T-helper 17 cell (primary cell): Measurements from ENCODE around the gene INPP1. TPM values are rescaled to one million over a fixed set of nuclear protein-coding genes. Genes with fewer than 3 reads are reported as not detected.
A peak's percentile ranks its signal among the peaks of the same experiment; 100 is the strongest.
"Not testable (repeated sequence)": the region's sequence is repeated elsewhere in the genome, so short reads cannot be mapped to it uniquely, and the experiment has no call there.

Experiments
- ATAC-seq: fragments of 150-1000 bp; cut with Tn5 transposase; 2 replicates; pipeline ENCODE4 v1.10.0; 2021; ENCODE audit warnings: mild to moderate bottlenecking, moderate library complexity
- DNase-seq, 3 donors: peaks; one replicate each; pipeline versions ENCODE4 v3.0.0 to v3.0.0-alpha.2; 2020 to 2021
- H3K9me3 ChIP-seq: one replicate; pipeline ENCODE4 v1.7.0; 2013; ENCODE audit warnings: low read length, mild to moderate bottlenecking; ENCODE audit not compliant: control insufficient read depth, poor library complexity, severe bottlenecking
- H3K27ac Mint-ChIP-seq: one replicate; pipeline ENCODE4 v1.8.0; 2022; ENCODE audit warnings: mild to moderate bottlenecking, moderate library complexity, mixed read lengths
- H3K27me3 Mint-ChIP-seq: one replicate; pipeline ENCODE4 v1.8.0; 2022; ENCODE audit warnings: mixed read lengths
- H3K36me3 Mint-ChIP-seq: one replicate; pipeline ENCODE4 v1.8.0; 2022; ENCODE audit warnings: low read depth, mixed read lengths
- H3K4me1 Mint-ChIP-seq: one replicate; pipeline ENCODE4 v1.8.0; 2022; ENCODE audit warnings: mild to moderate bottlenecking, mixed read lengths
- H3K4me3 Mint-ChIP-seq: one replicate; pipeline ENCODE4 v1.8.0; 2022; ENCODE audit warnings: mild to moderate bottlenecking, moderate library complexity, mixed read lengths
- total RNA-seq, 4 donors: library from RNA in 2 of 4; stranded (reverse) in 2 of 4; gene quantifications; one replicate each; pipeline ENCODE4 v1.2.3 and lab custom pipeline; 2022 to 2026

The INPP1 gene
- total RNA-seq, 2 donors from 2014 or later = 3.0 to 3.7 TPM

DNA sequence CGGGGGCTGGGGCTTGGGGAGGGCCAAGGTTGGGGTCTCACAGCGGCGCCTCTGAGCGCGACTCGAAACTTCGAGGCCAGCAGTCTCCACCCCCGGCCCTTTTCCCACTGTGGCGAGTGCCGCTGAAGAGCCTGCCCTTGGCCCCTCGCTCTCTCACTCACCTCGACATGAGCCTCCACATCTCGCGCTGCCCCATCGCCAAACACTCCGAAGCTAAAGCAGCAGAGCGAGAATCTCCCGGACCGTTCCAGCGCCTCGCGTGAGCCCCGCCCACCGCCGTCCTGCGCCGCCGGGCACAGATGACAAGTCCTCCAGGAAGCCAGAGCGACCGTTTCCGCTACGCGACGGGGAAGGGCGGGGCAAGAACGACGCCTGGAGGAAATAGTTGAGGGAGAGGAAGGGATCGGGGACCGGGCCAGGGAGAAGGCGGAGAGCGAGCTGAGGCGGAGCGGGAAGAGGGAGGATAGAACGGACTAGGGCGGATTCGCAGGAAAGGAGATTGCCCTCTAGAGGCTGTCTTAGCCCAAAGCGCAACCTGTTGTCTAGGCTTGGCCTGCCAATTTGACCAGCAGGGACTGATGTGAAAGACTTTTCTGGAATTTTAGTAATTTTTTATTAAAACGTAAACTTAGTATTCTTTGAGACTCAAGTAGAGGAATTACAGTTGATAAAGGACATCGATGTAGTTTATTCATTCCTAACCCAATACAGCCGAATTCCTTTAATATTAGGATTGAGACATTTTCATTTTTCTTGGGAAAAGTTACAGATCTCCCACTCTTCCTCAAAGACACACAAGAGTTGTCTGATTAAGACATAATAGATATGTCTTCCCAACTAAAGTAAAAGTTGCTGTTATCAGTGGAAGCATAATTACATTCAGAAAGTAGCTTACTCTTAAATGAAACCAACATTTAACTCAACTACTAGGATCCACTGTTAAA, 23.6 kb upstream of the INPP1 start, which contains the start of gene HIBCH:
TSS of gene HIBCH (minus strand) at position 272 of the 944 bp plus-strand sequence. CDS start at position 196, 76 bp downstream.
- ATAC-seq (peak; percentile 92), DNase-seq (peak; percentile 57 to 84 (median 79))
- Mint-ChIP-seq H3K4me3 (peak within 1 kb of the TSS; percentile 100), H3K36me3 (peaks cover 5% of the 10 kb centered on the region), H3K27ac (peak within 1 kb of the TSS; percentile 92), H3K27me3 (no peaks in the 10 kb centered on the region), H3K4me1 (peaks cover 33% of the 10 kb centered on the region)
- no peaks in the 10 kb centered on the region for H3K9me3 ChIP-seq

DNA sequence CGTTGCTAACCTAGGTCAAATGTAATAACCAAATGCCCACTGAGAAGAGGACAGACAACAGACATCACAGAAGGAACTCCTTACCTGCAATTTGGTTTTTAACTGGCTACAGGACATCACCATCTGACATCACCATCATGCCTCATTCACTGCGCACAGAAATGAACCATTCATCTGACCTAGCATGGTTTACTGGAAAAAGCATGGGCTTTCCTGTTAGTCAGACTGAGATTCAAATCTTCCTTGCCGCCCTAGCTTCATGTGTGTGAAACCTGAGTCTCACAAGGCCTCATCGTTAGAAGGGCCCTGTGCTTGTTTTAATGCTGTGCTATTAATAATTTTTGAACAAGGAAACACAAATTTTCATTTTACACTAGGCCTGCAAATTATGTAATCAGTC, 22.7 kb upstream of the INPP1 start:
- Mint-ChIP-seq H3K27me3 (peaks cover 4% of the 10 kb centered on the region), H3K36me3 (peaks cover 5% of the 10 kb centered on the region), H3K4me1 (peaks cover 27% of the 10 kb centered on the region), H3K27ac (peak overlapping the region; percentile 92), H3K4me3 (peak overlapping the region; percentile 79)
- no peak for DNase-seq
- no peak for ATAC-seq
- H3K9me3 ChIP-seq = no peaks in the 10 kb centered on the region

DNA sequence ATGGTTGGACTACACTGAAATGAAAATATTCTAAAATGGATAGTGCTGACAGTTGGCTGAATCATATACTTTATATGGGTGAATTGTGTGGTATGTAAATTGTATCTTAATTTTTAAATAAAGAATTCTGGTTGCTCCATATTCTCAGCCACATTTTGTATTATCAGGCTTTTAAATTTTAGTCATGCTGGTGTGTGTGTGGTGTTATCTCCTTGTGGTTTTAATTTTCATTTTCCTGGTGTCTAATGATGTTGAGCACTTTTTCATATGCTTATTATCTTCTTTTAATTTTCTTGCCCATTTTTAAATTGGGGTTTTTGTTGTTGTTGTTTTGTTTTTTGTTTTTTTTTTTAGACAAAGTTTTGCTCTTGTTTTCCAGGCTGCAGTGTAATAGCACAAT, 20.0 kb upstream of the INPP1 start:
- Mint-ChIP-seq H3K4me3 (no peak overlapping the region), H3K4me1 (peaks cover 14% of the 10 kb centered on the region), H3K27ac (no peak overlapping the region), H3K27me3 (peaks cover 23% of the 10 kb centered on the region), H3K36me3 (peaks cover 5% of the 10 kb centered on the region)
- no peak for DNase-seq
- no peaks in the 10 kb centered on the region for H3K9me3 ChIP-seq
- ATAC-seq = no peak

DNA sequence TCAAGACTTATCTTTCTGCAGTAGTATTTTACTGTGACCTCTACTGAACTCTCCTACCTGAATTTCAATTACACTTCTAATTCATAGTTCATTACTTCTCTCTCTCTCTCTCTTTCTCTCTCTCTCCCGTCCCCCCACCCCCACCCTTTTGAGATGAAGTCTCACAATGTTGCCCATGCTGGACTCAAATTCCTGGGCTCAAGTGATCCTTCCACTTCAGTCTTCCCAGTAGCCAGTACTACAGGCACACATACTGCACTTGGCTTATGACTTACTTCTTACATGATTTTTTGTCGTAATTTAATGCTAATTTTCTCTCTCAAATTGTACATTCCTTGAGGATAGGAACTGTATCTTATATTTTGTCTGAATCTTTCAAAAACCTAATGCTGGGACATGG, 17.8 kb upstream of the INPP1 start:
- H3K4me3 Mint-ChIP-seq = no peak overlapping the region
- ATAC-seq (no peak), DNase-seq (no peak)
- H3K36me3 Mint-ChIP-seq = peaks cover 7% of the 10 kb centered on the region
- H3K27me3 Mint-ChIP-seq = peaks cover 38% of the 10 kb centered on the region
- H3K9me3 ChIP-seq = no peaks in the 10 kb centered on the region
- H3K27ac Mint-ChIP-seq = no peak overlapping the region
- H3K4me1 Mint-ChIP-seq = peaks cover under 1% of the 10 kb centered on the region

DNA sequence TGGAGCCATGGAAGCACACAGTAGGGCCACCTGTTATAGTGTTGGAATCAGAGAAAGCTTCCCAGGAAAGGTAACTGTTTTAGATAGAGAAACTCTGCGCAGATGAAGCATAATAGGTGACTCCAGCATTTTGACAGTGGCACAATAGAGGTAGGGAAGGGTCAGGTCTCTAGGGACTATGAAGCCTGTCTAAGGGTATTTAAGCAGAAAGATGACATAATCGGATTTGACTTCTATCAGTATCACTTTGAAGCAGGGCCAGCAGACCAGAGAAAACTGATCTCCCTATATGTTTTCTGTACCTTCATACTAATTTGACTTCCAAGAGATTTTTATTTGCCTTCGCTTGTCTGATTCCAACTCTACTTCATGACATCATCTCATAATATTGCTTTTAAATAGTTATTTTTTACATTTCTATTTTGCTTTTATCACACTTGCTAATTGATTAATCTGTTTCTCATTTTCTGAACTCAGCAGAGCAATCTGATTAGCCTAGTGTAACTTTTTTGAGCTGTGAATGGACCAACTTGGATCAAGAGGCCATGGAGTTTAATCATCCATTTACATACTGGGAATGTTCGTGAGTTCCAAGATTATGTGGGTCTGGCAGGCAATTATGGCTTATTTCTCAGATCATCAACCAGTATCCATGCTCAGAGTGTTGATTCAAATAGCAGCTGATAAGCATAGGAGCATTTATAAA, 15.4 kb upstream of the INPP1 start:
- Mint-ChIP-seq H3K27me3 (peaks cover 41% of the 10 kb centered on the region), H3K4me1 (no peaks in the 10 kb centered on the region), H3K4me3 (no peak overlapping the region), H3K36me3 (peaks cover 6% of the 10 kb centered on the region), H3K27ac (no peak overlapping the region)
- H3K9me3 ChIP-seq = no peaks in the 10 kb centered on the region
- DNase-seq = no peak
- no peak for ATAC-seq

DNA sequence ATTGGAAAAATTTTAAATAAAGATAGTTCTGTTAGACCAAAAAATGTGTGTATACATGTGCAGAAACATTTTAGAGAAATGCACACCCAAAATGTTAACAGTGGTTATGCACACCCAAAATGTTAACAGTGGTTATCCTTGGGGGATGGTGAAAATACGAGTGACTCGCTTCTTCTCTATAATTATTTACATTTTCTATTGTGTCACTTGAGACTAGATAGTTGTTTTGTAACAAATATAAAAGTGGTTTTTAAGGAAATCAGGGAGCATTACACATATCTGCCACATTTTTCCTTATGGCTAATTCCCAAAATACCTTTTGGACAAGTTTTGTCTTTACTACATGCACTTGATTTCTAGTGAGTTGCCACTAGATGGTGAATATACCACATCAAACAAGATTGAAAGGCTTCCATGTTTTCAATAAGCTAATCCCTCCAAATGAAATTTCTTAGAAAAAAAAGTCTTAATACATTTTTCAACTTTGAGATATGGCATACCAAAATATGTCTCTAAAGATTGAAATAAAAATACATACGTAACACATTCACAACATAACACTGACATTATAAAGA, 14.7 kb upstream of the INPP1 start:
- H3K9me3 ChIP-seq = no peaks in the 10 kb centered on the region
- H3K27me3 Mint-ChIP-seq = peaks cover 41% of the 10 kb centered on the region

DNA sequence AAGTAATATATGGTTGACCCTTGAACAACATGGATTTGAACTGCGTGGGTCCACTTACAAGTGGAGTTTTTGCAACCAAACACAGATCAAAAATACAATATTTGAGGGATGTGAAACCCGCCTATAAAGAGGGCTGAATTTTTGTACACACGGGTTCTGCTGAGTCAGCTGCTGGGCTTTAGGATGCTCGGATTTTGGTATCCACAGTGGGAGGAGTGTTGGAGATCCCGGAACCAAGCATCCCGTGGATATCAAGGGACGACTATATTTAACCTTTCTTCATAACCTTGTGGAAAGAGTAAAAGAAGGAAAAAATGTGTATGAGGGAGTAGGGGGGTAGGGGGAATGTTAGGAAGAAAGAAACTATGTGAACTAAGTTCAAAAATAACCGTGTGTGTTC, 10.0 kb upstream of the INPP1 start:
- DNase-seq = no peak
- H3K36me3 Mint-ChIP-seq = peaks cover 5% of the 10 kb centered on the region
- H3K27ac Mint-ChIP-seq = no peak overlapping the region
- H3K4me1 Mint-ChIP-seq = peaks cover 4% of the 10 kb centered on the region
- no peak for ATAC-seq
- no peaks in the 10 kb centered on the region for H3K9me3 ChIP-seq
- no peak overlapping the region for H3K4me3 Mint-ChIP-seq
- peaks cover 18% of the 10 kb centered on the region for H3K27me3 Mint-ChIP-seq

More for the DNA sequence above, 14.7 kb upstream of the INPP1 start:
- ATAC-seq = no peak
- Mint-ChIP-seq H3K27ac (no peak overlapping the region), H3K36me3 (peaks cover 5% of the 10 kb centered on the region), H3K4me1 (no peaks in the 10 kb centered on the region), H3K4me3 (no peak overlapping the region)
- DNase-seq = no peak

DNA sequence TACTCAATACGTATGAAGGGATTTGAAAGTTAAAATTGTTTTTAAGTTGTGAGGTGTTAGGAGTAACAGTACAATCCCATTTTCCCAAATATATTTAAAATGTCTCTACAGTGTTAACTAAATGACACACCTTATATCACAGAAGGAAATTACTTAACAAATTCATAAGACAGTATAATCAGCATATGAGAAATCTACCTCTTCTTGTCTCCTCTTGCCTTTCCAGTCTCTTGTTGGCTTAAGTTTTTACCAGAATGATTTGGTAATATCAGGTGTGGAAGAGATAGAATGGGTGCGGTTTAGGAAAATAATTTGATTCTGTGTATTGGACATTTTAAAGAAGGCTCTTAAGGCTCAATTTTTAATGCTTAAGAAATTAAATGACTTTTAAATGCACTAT, 9.5 kb upstream of the INPP1 start:
- no peak overlapping the region for H3K4me3 Mint-ChIP-seq
- no peak for ATAC-seq

DNA sequence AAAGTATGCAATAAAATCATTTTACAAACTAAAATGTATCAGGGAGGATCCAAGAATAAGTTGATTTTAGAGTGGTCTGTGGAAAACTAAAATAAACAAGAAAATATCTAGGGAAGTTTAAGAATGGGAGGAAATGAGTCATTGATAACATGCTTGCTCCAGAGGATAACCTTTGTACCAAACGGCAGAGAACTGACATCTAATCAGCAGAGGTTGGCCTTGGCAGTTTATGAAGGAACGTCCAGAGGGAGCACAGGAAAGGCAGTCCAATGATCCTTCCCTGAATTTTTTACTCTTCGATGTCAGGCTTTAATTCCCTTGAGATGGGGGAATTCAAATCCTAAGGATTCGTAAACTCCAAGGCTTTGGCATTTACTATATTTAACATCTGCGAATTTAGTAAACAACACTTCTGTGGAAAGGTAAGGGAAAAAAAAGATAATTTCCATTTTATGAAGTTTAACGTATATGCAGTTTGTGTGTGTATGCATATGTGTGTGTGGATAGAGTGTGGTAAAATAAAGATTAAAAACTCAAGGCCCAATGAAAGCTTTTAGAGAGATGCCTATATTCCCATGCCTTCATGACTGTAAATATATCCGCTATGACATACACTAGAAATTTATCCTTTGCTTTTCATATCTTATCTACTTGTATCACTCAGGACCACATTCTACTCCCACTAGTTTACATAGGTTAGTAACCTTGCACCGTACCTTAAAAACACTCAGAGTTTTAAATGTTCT, 8.7 kb upstream of the INPP1 start:
- no peaks in the 10 kb centered on the region for H3K9me3 ChIP-seq
- Mint-ChIP-seq H3K27me3 (peaks cover 12% of the 10 kb centered on the region), H3K36me3 (peaks cover 3% of the 10 kb centered on the region), H3K4me1 (peaks cover 4% of the 10 kb centered on the region), H3K27ac (no peak overlapping the region), H3K4me3 (no peak overlapping the region)
- ATAC-seq (no peak), DNase-seq (no peak)

More for the DNA sequence above, 9.5 kb upstream of the INPP1 start:
- no peaks in the 10 kb centered on the region for H3K9me3 ChIP-seq
- Mint-ChIP-seq H3K27ac (no peak overlapping the region), H3K36me3 (peaks cover 5% of the 10 kb centered on the region), H3K4me1 (peaks cover 4% of the 10 kb centered on the region), H3K27me3 (peaks cover 18% of the 10 kb centered on the region)
- DNase-seq = no peak

DNA sequence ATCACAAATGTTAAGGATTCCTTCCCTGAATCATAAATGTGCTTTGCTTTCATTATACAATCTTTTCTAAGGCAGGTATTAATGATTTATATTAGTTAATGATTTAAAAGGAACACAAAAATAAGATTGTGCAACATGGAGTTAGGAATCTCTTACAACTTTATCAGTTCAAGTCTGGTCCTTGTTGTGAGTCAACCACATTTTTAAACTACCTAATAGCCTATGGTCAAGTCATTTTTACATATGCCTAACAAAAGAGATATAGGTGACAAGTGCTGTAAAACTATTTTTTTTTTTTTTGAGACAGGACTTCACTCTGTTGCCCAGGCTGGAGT, 8.2 kb upstream of the INPP1 start:
- no peak overlapping the region for H3K4me3 Mint-ChIP-seq
- H3K4me1 Mint-ChIP-seq = peaks cover 4% of the 10 kb centered on the region
- ATAC-seq = no peak
- DNase-seq = no peak
- H3K27ac Mint-ChIP-seq = no peak overlapping the region
- no peaks in the 10 kb centered on the region for H3K9me3 ChIP-seq
- peaks cover 7% of the 10 kb centered on the region for H3K27me3 Mint-ChIP-seq
- no peaks in the 10 kb centered on the region for H3K36me3 Mint-ChIP-seq

DNA sequence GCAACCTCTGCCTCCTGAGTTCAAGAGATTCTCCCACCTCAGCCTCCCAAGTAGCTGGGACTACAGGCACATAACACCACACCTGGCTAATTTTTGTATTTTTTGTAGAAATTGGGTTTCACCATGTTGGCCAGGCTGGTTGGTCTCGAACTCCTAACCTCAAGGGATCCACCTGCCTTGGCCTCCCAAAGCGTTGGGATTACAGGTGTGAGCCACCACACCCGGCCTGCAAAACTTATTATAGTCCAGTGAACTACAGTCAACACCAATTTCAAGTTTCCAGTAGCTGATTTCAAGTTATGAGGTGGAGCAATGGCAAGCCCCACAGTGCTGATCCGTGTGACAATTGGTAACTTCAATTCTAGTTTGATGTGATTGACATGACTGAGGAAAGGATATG, 7.8 kb upstream of the INPP1 start:
- H3K4me1 Mint-ChIP-seq, H3K4me3 Mint-ChIP-seq, DNase-seq, H3K9me3 ChIP-seq, H3K36me3 Mint-ChIP-seq, H3K27me3 Mint-ChIP-seq, ATAC-seq, H3K27ac Mint-ChIP-seq: not testable (repeated sequence)

DNA sequence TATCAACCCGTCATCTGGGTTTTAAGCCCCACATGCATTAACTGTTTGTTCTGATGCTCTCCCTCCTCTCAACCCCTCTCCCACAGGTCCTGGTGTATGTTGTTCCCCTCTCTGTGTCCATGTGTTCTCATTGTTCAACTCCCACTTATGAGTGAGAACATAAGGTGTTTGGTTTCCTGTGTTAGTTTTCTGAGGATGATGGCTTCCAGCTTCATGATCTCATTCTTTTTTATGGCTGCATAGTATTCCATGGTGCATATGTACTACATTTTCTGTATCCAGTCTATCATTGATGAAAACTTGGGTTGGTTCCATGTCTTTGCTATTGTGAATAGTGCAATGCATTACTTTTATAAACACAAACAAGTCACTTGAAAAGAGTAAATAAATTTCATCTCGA, 7.0 kb upstream of the INPP1 start:
- Mint-ChIP-seq H3K36me3 (no peaks in the 10 kb centered on the region), H3K4me3 (no peak overlapping the region), H3K27me3 (no peaks in the 10 kb centered on the region), H3K27ac (no peak overlapping the region), H3K4me1 (peaks cover 4% of the 10 kb centered on the region)
- no peak for DNase-seq
- no peaks in the 10 kb centered on the region for H3K9me3 ChIP-seq
- ATAC-seq = no peak

DNA sequence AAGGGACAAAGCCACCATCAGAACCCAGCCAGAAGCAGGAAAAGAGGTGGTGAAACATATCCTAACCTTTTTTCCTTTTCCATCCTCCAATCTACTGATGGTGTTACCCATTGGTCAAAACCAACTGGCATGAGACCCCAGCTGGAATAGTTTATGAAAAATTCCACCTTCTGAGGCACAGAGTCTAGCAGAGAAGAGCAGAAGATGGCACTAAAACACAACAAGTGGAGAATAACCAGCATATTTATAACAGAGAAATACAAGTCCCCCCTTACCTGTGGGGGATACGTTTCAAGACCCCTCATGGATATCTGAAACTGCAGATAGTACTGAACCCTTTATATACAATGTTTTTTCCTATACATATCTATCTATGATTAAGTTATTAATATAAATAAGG, 4.9 kb upstream of the INPP1 start:
- ATAC-seq = no peak
- Mint-ChIP-seq H3K4me3 (no peak overlapping the region), H3K36me3 (no peaks in the 10 kb centered on the region), H3K27ac (no peak overlapping the region), H3K27me3 (no peaks in the 10 kb centered on the region), H3K4me1 (peaks cover 9% of the 10 kb centered on the region)
- DNase-seq = no peak
- H3K9me3 ChIP-seq = no peaks in the 10 kb centered on the region
